BLaER1 treated with 17β-estradiol and CSF1 and Interleukin-3, amounts not matched to agents 10 nM and 100 nM (cell line): ENCODE data around the gene SDK1.

Experiments used
- H3K27ac ChIP-seq, 11 experiments: shearing (Covaris generic); formaldehyde crosslinking; 2 replicates each; pipeline ENCODE4 v1.8.1; 2022
- H3K27me3 ChIP-seq, 11 experiments: shearing (Covaris generic); formaldehyde crosslinking; 2 replicates each; pipeline ENCODE4 v1.8.1; 2022
- H3K36me3 ChIP-seq, 11 experiments: shearing (Covaris generic); formaldehyde crosslinking; 2 replicates each; pipeline ENCODE4 v1.8.1; 2022
- H3K4me1 ChIP-seq, 10 experiments: shearing (Covaris generic); formaldehyde crosslinking; 2 replicates each; pipeline ENCODE4 v1.8.1; 2022
- H3K4me2 ChIP-seq, 11 experiments: shearing (Covaris generic); formaldehyde crosslinking; 2 replicates each; pipeline ENCODE4 v1.8.1; 2022
- H3K4me3 ChIP-seq, 10 experiments: shearing (Covaris generic); formaldehyde crosslinking; 2 replicates each; pipeline ENCODE4 v1.8.1; 2022
- H3K9ac ChIP-seq, 11 experiments: shearing (Covaris generic); formaldehyde crosslinking; 2 replicates each; pipeline ENCODE4 v1.8.1; 2022
- H3K9me3 ChIP-seq, 11 experiments: shearing (Covaris generic); formaldehyde crosslinking; replicated peaks in 1 of 11; 2 replicates each; pipeline ENCODE4 v1.8.1; 2022
- H4K20me1 ChIP-seq, 11 experiments: shearing (Covaris generic); formaldehyde crosslinking; 2 replicates each; pipeline ENCODE4 v1.8.1; 2022
- Cebpa-rat ChIP-seq, 11 experiments: shearing (Covaris generic); IDR thresholded peaks; 2 replicates each; pipeline ENCODE4 v1.8.1; 2022

Gene SDK1

DNA sequence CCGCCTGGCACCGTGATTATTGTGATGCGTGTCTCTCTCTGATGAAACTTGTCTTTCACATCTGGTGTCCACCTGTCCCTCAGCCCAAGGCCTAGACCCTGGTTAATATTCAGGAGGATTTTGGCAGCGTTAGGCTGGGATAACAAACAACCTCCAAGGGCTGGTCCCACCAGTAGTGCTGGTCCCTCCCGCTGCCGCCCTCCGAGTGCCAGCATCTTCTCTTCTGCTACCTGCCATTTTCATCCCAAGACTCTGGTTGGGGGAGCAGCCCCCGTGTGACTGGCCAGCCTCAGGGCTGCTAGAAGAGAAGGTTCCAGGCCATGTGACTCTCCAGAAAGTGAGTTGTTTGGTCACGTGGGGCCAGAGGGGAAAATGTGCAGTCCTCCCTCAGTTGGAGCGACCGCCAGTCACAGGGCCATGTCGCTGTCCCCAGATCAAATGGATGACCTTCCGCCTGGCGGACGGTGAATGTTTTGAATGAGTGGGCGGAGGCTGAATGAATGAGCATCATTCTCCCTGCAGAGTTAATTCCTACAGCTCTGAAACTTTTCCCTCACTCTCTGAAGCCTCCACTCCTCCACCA, 901.2 kb downstream of the SDK1 start:
- Histone ChIP-seq H3K27ac (no peak overlapping the region), H3K9ac (no peak overlapping the region), H3K4me2 (no peak overlapping the region), H3K36me3 (no peaks in the 10 kb centered on the region), H4K20me1 (no peaks in the 10 kb centered on the region), H3K4me3 (no peak overlapping the region), H3K9me3 (peaks cover 0 to 5% (median 0%) of the 10 kb centered on the region in 11 experiments; a peak in 2 of 22 replicates), H3K4me1 (no peaks in the 10 kb centered on the region), H3K27me3 (no peaks in the 10 kb centered on the region)
- no peak for TF ChIP-seq Cebpa-rat (IDR thresholded peaks at IDR 0.05)

DNA sequence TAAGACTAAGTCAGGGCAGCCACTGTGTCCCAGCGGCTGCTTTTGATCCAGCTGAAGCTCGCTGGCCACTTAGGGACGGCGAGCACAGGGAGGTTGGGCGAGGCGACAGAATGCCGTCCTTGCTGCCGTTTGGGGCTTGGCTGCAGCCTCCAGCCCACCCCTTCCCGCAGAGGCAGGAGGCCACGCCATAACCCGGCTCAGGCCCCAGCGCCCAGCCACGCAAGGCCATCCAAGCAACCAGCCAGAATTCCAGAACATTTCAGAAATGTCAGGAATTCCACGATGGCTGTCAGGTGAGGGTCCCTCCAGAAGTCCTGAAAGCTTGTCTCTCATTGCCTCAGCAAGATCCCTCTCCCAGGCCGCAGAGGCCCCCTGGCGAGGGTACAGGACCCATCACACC, 901.9 kb downstream of the SDK1 start:
- no peaks in the 10 kb centered on the region for H3K4me1 ChIP-seq
- peaks cover 0 to 5% (median 0%) of the 10 kb centered on the region in 11 experiments; a peak in 2 of 22 replicates for H3K9me3 ChIP-seq
- H3K9ac ChIP-seq = no peak overlapping the region

DNA sequence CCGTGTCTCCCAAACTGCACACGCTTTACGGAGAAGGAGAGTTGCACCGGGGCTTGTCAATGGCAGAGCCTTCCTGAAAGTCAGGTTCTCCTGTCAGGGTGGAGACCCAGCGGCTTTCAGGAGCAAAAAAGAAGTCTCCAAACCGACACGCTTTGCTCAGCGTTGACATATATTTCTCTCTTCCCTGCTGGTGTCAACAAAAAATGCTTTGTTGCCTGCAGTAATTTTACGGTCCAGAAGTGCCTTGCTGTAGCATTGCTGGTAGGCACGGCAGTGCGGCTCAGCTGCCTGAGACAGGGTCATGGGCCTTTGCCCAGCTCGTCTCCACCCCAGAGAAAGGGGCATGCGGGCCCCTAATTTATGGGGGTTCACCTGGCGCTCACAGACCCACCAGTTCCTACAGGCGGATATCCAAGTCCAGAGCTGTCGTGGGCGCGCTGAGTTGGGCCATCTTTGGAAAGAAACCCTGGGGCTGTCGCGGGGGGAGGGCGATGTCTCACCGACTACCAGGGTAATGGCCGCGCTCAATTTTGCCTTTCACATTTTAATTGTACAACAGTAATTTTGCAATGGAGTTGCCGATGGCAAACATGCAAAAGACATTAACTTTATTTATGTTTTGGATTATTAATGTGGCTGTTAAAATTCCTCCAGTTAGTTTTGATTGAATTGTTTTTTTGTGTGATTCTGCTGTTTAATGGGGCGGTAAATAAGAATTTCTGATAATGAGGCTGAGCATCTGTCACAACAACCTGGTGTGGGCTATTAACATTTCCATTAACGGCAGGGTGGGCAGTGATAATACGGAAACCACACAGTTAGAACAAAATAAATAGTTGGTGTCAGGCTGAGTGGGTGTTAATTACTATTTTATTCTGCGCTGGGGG, 902.8 kb downstream of the SDK1 start:
- no peak overlapping the region for H3K27ac ChIP-seq
- TF ChIP-seq Cebpa-rat (IDR thresholded peaks at IDR 0.05) = no peak
- no peak overlapping the region for H3K4me3 ChIP-seq
- H3K4me1 ChIP-seq = peaks cover 0 to 4% (median 0%) of the 10 kb centered on the region in 10 experiments; a peak in 3 of 20 replicates
- no peaks in the 10 kb centered on the region for H4K20me1 ChIP-seq
- H3K9me3 ChIP-seq = peaks cover 0 to 5% (median 0%) of the 10 kb centered on the region in 11 experiments; a peak in 2 of 22 replicates
- no peaks in the 10 kb centered on the region for H3K27me3 ChIP-seq
- no peaks in the 10 kb centered on the region for H3K36me3 ChIP-seq
- no peak overlapping the region for H3K9ac ChIP-seq
- no peak overlapping the region for H3K4me2 ChIP-seq

More for the DNA sequence above, 901.9 kb downstream of the SDK1 start:
- Histone ChIP-seq H3K36me3 (no peaks in the 10 kb centered on the region), H3K4me3 (no peak overlapping the region), H4K20me1 (no peaks in the 10 kb centered on the region), H3K27me3 (no peaks in the 10 kb centered on the region), H3K27ac (no peak overlapping the region), H3K4me2 (no peak overlapping the region)
- no peak for TF ChIP-seq Cebpa-rat (IDR thresholded peaks at IDR 0.05)

DNA sequence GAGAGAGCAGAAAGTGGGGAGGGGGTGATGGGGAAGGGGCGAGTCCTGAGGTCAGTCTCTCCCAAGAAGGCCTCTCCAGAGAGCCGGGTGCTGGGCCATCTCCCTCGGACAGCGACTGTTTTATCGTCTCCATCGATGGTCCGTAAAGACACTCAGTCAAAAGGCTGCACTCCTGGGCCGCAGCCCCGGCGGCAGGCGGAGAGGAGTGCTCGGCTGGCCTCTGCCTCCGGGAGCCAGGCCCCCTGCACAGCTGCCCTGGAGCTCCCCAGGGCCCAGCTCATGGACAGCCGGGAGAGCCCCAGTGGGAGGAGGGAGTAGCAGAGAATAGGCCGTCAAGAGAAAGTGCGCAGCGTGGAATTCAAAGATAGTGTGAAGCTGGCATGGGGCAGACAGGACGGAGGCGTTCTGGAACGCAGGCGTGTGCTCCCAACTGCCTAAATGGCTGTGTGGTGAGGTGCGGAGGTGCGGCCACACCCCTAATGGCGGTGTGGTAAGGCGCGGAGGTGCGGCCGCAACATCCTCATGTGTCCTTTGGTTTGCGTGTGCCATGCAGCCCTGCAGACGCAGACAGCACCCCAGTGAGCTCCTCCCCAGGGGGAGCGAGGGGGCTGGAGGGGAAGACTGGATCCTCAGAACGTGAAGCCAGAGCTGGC, 903.6 kb downstream of the SDK1 start:
- Histone ChIP-seq H3K9ac (no peak overlapping the region), H3K9me3 (peaks cover 0 to 5% (median 0%) of the 10 kb centered on the region in 11 experiments; a peak in 2 of 22 replicates), H3K4me1 (peaks cover 0 to 8% (median 0%) of the 10 kb centered on the region in 10 experiments; a peak in 3 of 20 replicates), H3K4me2 (no peak overlapping the region), H3K27me3 (no peaks in the 10 kb centered on the region), H3K36me3 (no peaks in the 10 kb centered on the region), H4K20me1 (no peaks in the 10 kb centered on the region), H3K27ac (no peak overlapping the region), H3K4me3 (no peak overlapping the region)
- TF ChIP-seq Cebpa-rat (IDR thresholded peaks at IDR 0.05) = no peak

DNA sequence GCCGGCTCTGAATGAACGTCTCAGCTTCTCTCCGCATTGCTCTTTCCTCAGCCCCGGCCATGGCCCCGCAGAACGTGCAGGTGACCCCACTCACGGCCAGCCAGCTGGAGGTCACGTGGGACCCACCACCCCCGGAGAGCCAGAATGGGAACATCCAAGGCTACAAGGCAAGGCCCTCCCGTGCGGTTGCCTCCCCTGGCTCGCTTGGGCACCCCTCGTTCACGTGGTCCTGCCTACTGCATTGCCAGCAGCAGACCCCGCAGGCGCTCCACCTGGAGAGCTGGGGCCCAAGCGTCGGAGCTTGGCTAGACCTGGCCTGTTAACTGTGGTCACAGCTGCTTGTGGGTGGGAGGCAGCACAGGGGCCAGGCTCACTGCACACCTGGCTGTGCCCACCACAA, 904.8 kb downstream of the SDK1 start:
- H3K27ac ChIP-seq = no peak overlapping the region
- H3K9me3 ChIP-seq = no peaks in the 10 kb centered on the region
- no peak overlapping the region for H3K4me3 ChIP-seq
- H4K20me1 ChIP-seq = no peaks in the 10 kb centered on the region
- peaks cover 0 to 8% (median 0%) of the 10 kb centered on the region in 10 experiments; a peak in 3 of 20 replicates for H3K4me1 ChIP-seq
- H3K36me3 ChIP-seq = no peaks in the 10 kb centered on the region
- no peak for TF ChIP-seq Cebpa-rat (IDR thresholded peaks at IDR 0.05)
- H3K9ac ChIP-seq = no peak overlapping the region
- no peak overlapping the region for H3K4me2 ChIP-seq
- H3K27me3 ChIP-seq = no peaks in the 10 kb centered on the region

DNA sequence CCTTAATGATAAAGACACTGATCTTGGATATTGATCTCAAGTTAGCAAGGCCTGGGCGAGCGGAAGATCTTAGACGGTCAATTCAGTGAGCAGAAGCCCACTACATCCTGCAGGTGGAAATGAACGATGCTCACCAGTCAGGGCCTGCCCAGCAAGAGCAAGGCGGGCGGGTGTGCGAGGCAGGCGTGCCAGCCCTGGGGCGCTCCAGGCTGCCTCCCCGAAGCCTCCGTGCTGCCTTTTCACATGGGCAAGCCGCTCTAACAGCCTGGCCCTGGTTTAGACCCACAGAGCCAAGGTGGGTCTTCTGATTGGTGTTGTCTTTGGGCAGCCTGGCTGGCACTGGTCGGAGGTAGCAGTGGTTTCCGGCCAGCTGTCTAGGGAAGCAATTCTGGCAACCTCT, 906.0 kb downstream of the SDK1 start:
- Histone ChIP-seq H3K4me3 (no peak overlapping the region), H3K36me3 (no peaks in the 10 kb centered on the region), H3K27me3 (no peaks in the 10 kb centered on the region), H3K9ac (no peak overlapping the region), H3K4me1 (peaks cover 0 to 8% (median 0%) of the 10 kb centered on the region in 10 experiments; a peak in 3 of 20 replicates), H3K4me2 (no peak overlapping the region), H3K9me3 (no peaks in the 10 kb centered on the region), H3K27ac (no peak overlapping the region), H4K20me1 (no peaks in the 10 kb centered on the region)
- TF ChIP-seq Cebpa-rat (IDR thresholded peaks at IDR 0.05) = no peak

DNA sequence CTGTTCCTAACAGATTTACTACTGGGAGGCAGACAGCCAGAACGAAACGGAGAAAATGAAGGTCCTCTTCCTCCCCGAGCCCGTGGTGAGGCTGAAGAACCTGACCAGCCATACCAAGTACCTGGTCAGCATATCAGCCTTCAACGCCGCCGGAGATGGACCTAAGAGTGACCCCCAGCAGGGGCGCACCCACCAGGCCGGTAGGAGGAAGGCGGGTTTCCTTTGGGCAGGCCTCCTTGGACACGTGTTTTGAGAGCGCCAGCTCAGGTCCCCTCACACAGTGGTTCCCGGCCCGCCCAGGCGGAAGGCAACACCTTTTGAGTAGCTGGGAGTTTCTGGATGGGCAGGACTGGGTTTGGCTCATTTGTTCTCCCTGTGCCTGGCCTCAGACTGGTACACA, 907.0 kb downstream of the SDK1 start:
- no peak for TF ChIP-seq Cebpa-rat (IDR thresholded peaks at IDR 0.05)

DNA sequence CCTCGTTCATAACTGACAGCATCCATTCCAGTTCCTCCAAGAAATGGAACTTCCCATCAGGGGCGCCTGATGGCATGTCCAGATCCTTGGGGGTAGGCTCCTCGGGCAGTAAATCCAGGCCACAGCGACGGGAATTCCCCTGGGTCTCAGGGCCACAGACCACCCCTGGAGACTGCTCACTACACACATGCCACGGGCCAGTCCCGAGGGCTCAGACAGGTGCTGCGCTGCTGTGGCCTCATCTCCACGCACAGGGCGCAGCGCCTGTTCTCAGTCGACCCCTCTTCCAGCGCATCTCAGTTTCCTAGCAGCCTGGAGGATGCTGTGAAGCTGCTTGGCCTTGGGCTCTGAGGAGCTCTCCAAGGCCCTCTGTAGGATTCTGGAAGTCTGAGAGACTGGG, 907.5 kb downstream of the SDK1 start:
- Histone ChIP-seq H3K4me3 (no peak overlapping the region), H4K20me1 (no peaks in the 10 kb centered on the region), H3K9me3 (no peaks in the 10 kb centered on the region), H3K27ac (no peak overlapping the region), H3K4me2 (no peak overlapping the region), H3K36me3 (no peaks in the 10 kb centered on the region), H3K27me3 (no peaks in the 10 kb centered on the region), H3K4me1 (peaks cover 0 to 8% (median 0%) of the 10 kb centered on the region in 10 experiments; a peak in 3 of 20 replicates), H3K9ac (no peak overlapping the region)
- no peak for TF ChIP-seq Cebpa-rat (IDR thresholded peaks at IDR 0.05)

More for the DNA sequence above, 907.0 kb downstream of the SDK1 start:
- no peaks in the 10 kb centered on the region for H3K27me3 ChIP-seq
- peaks cover 0 to 8% (median 0%) of the 10 kb centered on the region in 10 experiments; a peak in 3 of 20 replicates for H3K4me1 ChIP-seq
- H3K9ac ChIP-seq = no peak overlapping the region
- H3K36me3 ChIP-seq = no peaks in the 10 kb centered on the region
- H3K4me3 ChIP-seq = no peak overlapping the region
- no peaks in the 10 kb centered on the region for H4K20me1 ChIP-seq
- no peak overlapping the region for H3K27ac ChIP-seq
- no peak overlapping the region for H3K4me2 ChIP-seq
- H3K9me3 ChIP-seq = no peaks in the 10 kb centered on the region

DNA sequence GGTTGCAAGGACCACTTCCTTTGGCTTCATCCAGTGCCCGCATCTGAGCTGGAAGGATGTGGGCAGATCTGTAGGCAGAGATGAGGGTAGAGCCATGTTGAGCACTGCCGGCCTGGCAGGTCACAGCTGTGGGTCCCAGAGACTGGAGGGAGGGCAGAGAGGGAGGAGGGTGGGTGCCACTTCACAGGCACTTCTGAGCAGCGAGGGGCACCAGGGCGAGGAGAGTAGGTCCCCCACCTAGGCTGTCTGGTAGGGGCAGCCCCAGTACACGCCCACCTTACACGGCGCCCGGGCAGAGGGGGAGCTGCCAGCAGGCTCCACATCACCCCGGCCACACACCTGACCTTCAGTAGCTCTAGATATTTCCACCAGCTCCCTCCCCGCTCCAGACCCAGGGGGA, 908.1 kb downstream of the SDK1 start:
- H3K27me3 ChIP-seq = no peaks in the 10 kb centered on the region
- no peaks in the 10 kb centered on the region for H3K9me3 ChIP-seq
- H3K4me2 ChIP-seq = no peak overlapping the region

More for the DNA sequence above, 908.1 kb downstream of the SDK1 start:
- Histone ChIP-seq H3K27ac (no peak overlapping the region), H3K9ac (no peak overlapping the region), H3K4me3 (no peak overlapping the region), H3K36me3 (no peaks in the 10 kb centered on the region), H4K20me1 (no peaks in the 10 kb centered on the region), H3K4me1 (peaks cover 0 to 8% (median 0%) of the 10 kb centered on the region in 10 experiments; a peak in 3 of 20 replicates)
- no peak for TF ChIP-seq Cebpa-rat (IDR thresholded peaks at IDR 0.05)
